Measurements from ENCODE around the gene TREM1.

Gene TREM1

DNA sequence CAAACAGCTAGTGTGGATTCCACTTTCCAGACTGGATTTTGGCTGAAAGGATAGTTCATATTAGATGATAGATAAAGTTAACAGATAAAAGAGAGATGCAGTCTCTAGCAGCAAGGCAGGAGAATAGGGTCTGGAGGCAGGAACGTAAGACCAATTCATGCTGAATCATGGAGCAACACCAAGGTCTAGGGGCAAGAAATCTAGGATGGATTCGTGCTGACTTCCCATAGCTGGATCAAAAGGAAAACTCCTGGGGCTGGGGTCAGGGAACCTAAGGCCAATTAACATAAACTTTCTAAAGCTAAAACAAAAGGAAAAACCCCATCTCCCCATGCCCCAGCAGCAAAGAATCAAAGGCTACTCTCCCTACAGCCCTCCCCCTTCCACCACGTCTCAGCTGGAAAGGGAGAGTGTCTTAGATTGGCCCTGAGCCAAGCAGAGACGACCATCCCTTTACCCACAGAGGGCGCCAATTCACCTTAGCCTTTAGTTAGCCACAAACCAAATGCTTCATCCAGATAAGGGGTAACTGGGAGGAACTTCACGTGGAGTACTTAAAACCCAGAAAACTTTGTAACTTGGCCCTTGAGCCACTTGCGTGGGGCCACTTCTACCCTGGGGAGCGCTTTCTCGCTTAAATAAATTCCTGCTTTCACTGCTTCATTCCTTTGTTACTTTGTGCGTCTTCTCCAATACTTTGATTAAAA lies 7.6 kb downstream of the TREM1 start:
- Mint-ChIP-seq H3K27me3 (no peaks in the 10 kb centered on the region), H3K4me3 (no peak overlapping the region), H3K9me3 (no peaks in the 10 kb centered on the region), H3K27ac (peak overlapping the region in 1 of 2 donors; percentile 60), H3K4me1 (peaks cover 16% of the 10 kb centered on the region)
- peak; percentile 62 to 73 for DNase-seq
- peak; percentile 85 for ATAC-seq

GRCh38 chr6:41277605-41278004 lies 8.9 kb downstream of the TREM1 start:
- DNase-seq (no peak), ATAC-seq (no peak)
- Mint-ChIP-seq H3K27ac (no peak overlapping the region), H3K27me3 (no peaks in the 10 kb centered on the region), H3K4me3 (no peak overlapping the region), H3K4me1 (peaks cover 11% of the 10 kb centered on the region), H3K9me3 (no peaks in the 10 kb centered on the region)

- Mint-ChIP-seq H3K4me1 (peaks cover 21% of the 10 kb centered on the region), H3K27me3 (no peaks in the 10 kb centered on the region), H3K4me3 (no peak overlapping the region), H3K9me3 (peaks cover 0 to 8% of the 10 kb centered on the region in 2 donors), H3K27ac (no peak overlapping the region)
- no peak for DNase-seq
- ATAC-seq = no peak
Measured at GRCh38 chr6:41275489-41275888, 11.0 kb downstream of the TREM1 start.

DNA sequence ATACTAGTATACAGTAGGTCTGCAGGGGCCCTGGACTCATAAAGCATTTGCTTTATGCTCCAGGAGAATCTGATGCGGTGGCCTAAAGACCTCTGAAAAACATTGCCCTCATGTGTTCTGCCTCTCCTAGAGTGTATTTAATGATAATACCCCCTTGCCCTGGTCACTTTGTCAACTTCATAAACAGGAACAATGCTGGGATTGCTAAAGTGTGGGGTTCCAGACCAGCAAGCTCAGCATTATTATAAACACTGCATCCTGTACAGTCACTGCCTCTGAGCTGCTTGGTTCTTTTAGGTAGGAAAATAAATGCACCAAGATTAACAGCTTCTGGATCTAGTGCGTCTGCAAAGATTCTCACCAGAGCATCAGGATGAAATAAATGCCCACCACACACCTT lies 12.2 kb downstream of the TREM1 start:
- ATAC-seq (no peak), DNase-seq (no peak)
- no peaks in the 10 kb centered on the region for H3K27me3 Mint-ChIP-seq
- H3K4me3 Mint-ChIP-seq = no peak overlapping the region
- H3K27ac Mint-ChIP-seq = no peak overlapping the region
- H3K4me1 Mint-ChIP-seq = peaks cover 18% of the 10 kb centered on the region
- peaks cover 0 to 8% of the 10 kb centered on the region in 2 donors for H3K9me3 Mint-ChIP-seq

DNA sequence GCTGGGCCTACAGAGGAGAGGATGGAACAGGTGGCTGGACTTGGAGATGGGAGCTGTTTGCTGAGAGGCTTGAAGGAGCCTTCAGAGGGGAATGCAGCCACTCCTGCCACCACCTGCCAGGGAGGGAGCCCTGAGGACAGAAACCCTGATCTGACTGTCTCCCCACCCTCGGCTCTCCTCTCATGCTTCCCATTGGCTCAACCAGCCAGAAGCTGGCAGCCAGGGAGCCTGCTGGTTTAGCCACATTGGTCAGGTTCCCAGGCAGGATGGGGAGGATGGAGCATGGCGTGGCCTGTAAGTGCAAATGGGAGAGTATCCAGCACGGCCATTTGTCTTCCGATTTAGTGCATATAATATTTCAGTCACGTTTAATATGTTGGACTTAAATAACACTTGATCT lies 12.8 kb downstream of the TREM1 start:
- no peaks in the 10 kb centered on the region for H3K27me3 Mint-ChIP-seq
- no peak overlapping the region for H3K4me3 Mint-ChIP-seq
- no peak overlapping the region for H3K27ac Mint-ChIP-seq
- peaks cover 13% of the 10 kb centered on the region for H3K4me1 Mint-ChIP-seq
- DNase-seq = no peak
- peaks cover 0 to 8% of the 10 kb centered on the region in 2 donors for H3K9me3 Mint-ChIP-seq
- no peak for ATAC-seq

DNA sequence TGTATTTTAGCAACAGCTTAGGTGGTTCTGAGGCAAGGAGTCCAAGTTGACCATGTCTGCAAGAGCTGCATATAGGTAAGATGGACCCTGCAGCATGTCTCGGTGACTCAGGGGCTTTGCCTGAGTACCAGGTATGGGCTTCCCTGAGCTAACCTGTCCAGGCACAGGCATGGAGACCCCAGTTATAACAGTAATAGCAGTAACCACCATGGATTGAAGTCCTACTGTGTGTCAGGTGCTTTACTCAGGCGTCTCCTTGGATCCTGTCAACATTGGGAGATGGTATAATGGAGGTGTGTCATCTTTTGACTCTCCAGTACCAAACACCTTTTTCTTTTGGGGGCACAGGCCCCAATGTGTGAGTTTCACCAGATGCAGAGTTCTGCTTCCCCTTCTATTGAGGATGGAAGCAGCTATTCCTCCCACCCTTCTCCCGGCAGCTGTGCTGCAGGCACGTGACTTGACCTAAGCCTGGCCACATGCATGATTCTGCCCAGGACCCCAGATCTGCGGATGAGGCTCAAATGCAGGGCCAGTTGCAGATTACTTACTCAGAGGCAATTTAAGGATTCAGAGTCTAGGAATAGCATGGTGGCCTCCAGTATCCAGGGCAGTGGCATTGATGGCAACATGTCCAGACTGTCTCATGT lies 13.8 kb downstream of the TREM1 start:
- Mint-ChIP-seq H3K4me1 (peaks cover 10% of the 10 kb centered on the region), H3K4me3 (no peak overlapping the region), H3K27ac (no peak overlapping the region), H3K27me3 (no peaks in the 10 kb centered on the region), H3K9me3 (peaks cover 0 to 8% of the 10 kb centered on the region in 2 donors)
- DNase-seq (no peak), ATAC-seq (no peak)

DNA sequence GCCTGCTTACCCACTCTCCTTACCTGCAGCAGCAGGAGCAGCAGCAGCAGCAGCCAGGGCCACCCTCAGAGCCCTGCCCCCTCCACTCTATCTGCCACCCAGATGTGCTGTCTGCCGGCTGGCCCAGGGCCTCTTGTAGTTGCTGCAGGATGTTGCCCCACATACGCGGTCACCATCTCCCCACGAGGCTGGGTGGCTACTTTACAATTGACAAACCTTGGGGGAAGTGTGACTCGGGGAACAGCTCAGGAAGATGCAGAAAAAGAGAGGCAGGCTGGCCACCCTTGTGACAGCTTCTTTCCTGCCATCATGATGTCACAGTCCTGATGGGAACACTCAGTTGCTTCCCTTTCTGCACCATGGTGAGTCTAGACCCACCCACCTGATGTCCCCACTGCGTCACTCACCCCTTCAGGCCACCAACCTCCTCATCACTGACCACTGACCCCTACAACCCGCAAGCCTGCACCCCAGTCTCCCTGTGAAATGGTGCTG lies 14.5 kb downstream of the TREM1 start:
- no peak overlapping the region for H3K27ac Mint-ChIP-seq
- peak; percentile 61 for ATAC-seq
- H3K27me3 Mint-ChIP-seq = no peaks in the 10 kb centered on the region
- H3K4me3 Mint-ChIP-seq = no peak overlapping the region
- no peak for DNase-seq
- H3K4me1 Mint-ChIP-seq = peaks cover 10% of the 10 kb centered on the region
- peaks cover 0 to 8% of the 10 kb centered on the region in 2 donors for H3K9me3 Mint-ChIP-seq

- DNase-seq (no peak), ATAC-seq (no peak)
- Mint-ChIP-seq H3K9me3 (peaks cover 0 to 8% of the 10 kb centered on the region in 2 donors), H3K4me1 (peaks cover 10% of the 10 kb centered on the region), H3K27ac (no peak overlapping the region), H3K4me3 (no peak overlapping the region), H3K27me3 (no peaks in the 10 kb centered on the region)
Measured at GRCh38 chr6:41269716-41270115, 16.8 kb downstream of the TREM1 start.

DNA sequence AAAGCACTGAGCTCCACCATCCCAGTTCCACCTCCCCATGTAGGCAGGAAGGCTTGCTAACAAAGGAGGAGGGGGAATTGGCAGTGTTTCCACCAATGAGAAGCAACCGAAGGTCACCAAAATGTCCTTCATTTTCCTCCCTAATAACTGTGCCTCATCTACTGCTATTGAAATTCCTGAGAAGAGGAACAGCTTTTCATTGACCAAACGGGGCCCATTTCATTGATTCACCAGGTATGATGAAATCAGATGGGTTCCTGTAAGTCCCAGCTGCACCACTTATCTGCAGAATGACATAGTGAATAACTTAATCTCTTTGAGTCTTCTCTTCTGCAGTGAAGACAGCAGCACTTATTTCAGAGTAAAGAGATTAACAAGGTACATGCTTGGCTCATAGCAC lies 17.3 kb downstream of the TREM1 start:
- Mint-ChIP-seq H3K27ac (no peak overlapping the region), H3K4me3 (no peak overlapping the region), H3K9me3 (peaks cover 0 to 8% of the 10 kb centered on the region in 2 donors), H3K4me1 (peaks cover 10% of the 10 kb centered on the region), H3K27me3 (no peaks in the 10 kb centered on the region)
- DNase-seq (no peak), ATAC-seq (no peak)

DNA sequence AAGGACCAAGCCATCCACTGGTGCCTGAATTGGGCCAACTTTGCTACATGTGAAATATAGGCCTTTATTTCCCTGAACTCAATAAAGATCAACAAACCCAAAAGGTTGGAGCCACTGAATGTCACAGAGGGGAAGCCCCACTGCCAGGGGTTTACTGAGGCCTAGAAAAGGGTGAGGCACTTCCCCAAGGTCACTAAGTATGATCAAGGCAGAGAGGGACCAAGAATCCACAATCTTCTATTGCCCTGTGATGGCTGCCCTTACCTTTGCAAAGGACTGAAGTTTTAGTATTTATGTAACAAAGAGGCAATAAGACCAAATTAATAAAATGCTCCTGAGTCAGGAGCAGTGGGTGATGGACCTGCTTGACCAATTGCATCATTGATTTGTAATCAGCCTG lies 18.0 kb downstream of the TREM1 start:
- H3K27me3 Mint-ChIP-seq = no peaks in the 10 kb centered on the region
- DNase-seq (no peak), ATAC-seq (no peak)
- no peak overlapping the region for H3K27ac Mint-ChIP-seq
- peaks cover 10% of the 10 kb centered on the region for H3K4me1 Mint-ChIP-seq
- peaks cover 3 to 11% of the 10 kb centered on the region in 2 donors for H3K9me3 Mint-ChIP-seq
- H3K4me3 Mint-ChIP-seq = no peak overlapping the region

GRCh38 chr6:41266541-41266940 lies 19.9 kb downstream of the TREM1 start:
- Mint-ChIP-seq H3K27me3 (no peaks in the 10 kb centered on the region), H3K4me3 (no peak overlapping the region), H3K4me1 (peaks cover under 1% of the 10 kb centered on the region), H3K27ac (no peak overlapping the region), H3K9me3 (peaks cover 13 to 23% of the 10 kb centered on the region in 2 donors)
- ATAC-seq (no peak), DNase-seq (no peak)

DNA sequence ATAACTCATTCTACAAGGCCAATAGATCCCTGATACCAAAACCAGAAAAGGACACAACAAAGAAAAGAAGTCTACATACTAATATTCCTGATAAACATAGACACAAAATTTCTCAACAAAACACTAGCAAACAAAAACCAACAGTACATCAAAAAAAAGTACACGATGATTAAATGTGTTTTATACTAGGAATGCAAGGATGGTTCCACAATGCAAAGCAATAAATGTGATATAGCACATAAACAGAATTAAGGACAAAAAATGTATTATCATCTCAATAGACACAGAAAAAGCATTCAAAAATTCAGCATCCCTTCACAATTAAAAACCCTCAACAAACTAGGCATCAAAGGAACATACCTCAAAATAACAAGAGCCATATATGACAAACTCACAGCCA lies 23.2 kb downstream of the TREM1 start:
- DNase-seq (no peak), ATAC-seq (no peak)
- no peak overlapping the region for H3K4me3 Mint-ChIP-seq
- H3K27ac Mint-ChIP-seq = no peak overlapping the region
- peaks cover 31 to 36% of the 10 kb centered on the region in 2 donors for H3K9me3 Mint-ChIP-seq
- H3K27me3 Mint-ChIP-seq = no peaks in the 10 kb centered on the region
- H3K4me1 Mint-ChIP-seq = no peaks in the 10 kb centered on the region

GRCh38 chr6:41262401-41262800 lies 24.1 kb downstream of the TREM1 start:
- peaks cover 31 to 36% of the 10 kb centered on the region in 2 donors for H3K9me3 Mint-ChIP-seq
- no peak for DNase-seq
- H3K4me3 Mint-ChIP-seq = no peak overlapping the region
- H3K27ac Mint-ChIP-seq = no peak overlapping the region
- H3K4me1 Mint-ChIP-seq = no peaks in the 10 kb centered on the region
- ATAC-seq = no peak
- H3K27me3 Mint-ChIP-seq = no peaks in the 10 kb centered on the region

- Mint-ChIP-seq H3K4me1 (peaks cover 10% of the 10 kb centered on the region), H3K4me3 (no peak overlapping the region), H3K9me3 (peaks cover 24 to 30% of the 10 kb centered on the region in 2 donors), H3K27me3 (no peaks in the 10 kb centered on the region), H3K27ac (no peak overlapping the region)
- DNase-seq (no peak), ATAC-seq (no peak)
Measured at GRCh38 chr6:41258196-41258493, 28.3 kb downstream of the TREM1 start.

DNA sequence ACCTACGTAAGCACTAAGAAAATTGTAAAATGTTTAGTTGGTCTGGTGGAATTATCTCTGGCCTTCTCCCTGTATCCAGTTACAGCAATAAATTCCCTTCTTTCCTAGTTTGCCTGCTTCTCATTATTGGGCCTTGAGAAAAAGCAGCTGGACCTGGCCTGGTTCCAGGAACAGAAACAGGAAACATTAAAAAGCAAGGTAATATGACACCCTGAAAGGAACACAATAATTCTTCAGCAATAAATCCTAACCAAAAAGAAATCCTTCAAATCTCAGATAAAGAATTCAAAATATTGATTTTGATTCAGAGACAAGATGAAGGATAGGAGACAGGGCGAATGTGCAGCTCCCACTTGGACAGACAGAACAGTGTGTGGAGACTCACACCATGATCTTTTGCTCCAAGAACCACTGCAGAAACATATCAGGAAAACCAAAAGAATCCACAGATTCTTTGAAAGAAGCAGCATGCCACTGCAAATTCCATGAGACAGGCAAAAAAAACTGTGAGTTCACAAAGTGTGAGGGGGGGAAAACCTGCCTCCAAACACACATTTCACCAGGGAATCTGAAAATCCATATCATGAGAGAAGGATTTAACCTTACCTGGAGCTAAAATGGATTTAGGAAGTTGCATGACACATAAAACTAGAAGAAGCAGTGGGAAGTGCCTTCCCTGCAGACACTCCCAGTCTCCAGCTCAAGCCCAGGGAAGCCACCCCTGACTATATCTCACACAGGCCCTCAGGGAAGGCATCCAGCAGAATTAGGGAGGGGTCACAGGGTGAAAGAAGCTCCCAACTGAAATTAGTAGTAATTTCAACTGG lies 28.9 kb downstream of the TREM1 start:
- Mint-ChIP-seq H3K27me3 (no peaks in the 10 kb centered on the region), H3K9me3 (peaks cover 22 to 28% of the 10 kb centered on the region in 2 donors)

GRCh38 chr6:41256383-41256782 lies 30.1 kb downstream of the TREM1 start:
- H3K9me3 Mint-ChIP-seq = peaks cover 17 to 20% of the 10 kb centered on the region in 2 donors
- DNase-seq (no peak), ATAC-seq (no peak)
- peak overlapping the region in 1 of 2 donors; percentile 72 for H3K27ac Mint-ChIP-seq
- no peaks in the 10 kb centered on the region for H3K27me3 Mint-ChIP-seq
- no peak overlapping the region for H3K4me3 Mint-ChIP-seq
- peaks cover 10% of the 10 kb centered on the region for H3K4me1 Mint-ChIP-seq

More for the DNA sequence above, 28.9 kb downstream of the TREM1 start:
- H3K4me1 Mint-ChIP-seq = peaks cover 10% of the 10 kb centered on the region
- H3K4me3 Mint-ChIP-seq = no peak overlapping the region
- DNase-seq (no peak), ATAC-seq (no peak)
- no peak overlapping the region for H3K27ac Mint-ChIP-seq
